Left ventricle myocardium inferior (tissue), 1 donor: ENCODE data around the gene UBL3. TPM values are rescaled to one million over a fixed set of nuclear protein-coding genes. Genes with fewer than 3 reads are reported as not detected.

Source experiments
- DNase-seq: peaks from one replicate; pipeline ENCODE4 v3.0.0-alpha.2; 2020
- H3K27ac ChIP-seq: fragments of 200-600 bp; replicated peaks from 2 replicates; pipeline ENCODE4 v1.8.0; 2021
- H3K27me3 ChIP-seq: fragments of 200-600 bp; 2 replicates; pipeline ENCODE4 v1.8.0; 2021; ENCODE audit warnings: low read depth
- H3K36me3 ChIP-seq: fragments of 200-600 bp; 2 replicates; pipeline ENCODE4 v1.8.0; 2021
- H3K4me1 ChIP-seq: fragments of 200-600 bp; 2 replicates; pipeline ENCODE4 v1.8.0; 2021
- H3K4me3 ChIP-seq: fragments of 200-600 bp; 2 replicates; pipeline ENCODE4 v1.8.0; 2021; ENCODE audit warnings: mild to moderate bottlenecking, moderate library complexity
- H3K9me3 ChIP-seq: fragments of 200-600 bp; replicated peaks from 2 replicates; pipeline ENCODE4 v1.8.0; 2021
- CTCF ChIP-seq: fragments of 200-600 bp; IDR thresholded peaks from 2 replicates; pipeline ENCODE4 v1.8.0; 2021; ENCODE audit warnings: antibody characterized with exemption, mild to moderate bottlenecking, borderline replicate concordance
- intact Hi-C: fragments of 100-400 bp; cut with micrococcal nuclease; formaldehyde crosslinking; loops from one replicate; pipeline ENCODE4 v1.11.0; 2022
- total RNA-seq: library from RNA; stranded (reverse); fragmentation: NEBNext Ultra II Directional; extraction: Animal tissue kit (Norgen Biotek cat#: 25700); gene quantifications from one replicate; pipeline ENCODE4 v1.2.1, GENCODE V29; 2021
- donor health status: DM: no; HTN: yes; CAD: no; lungs with severe emphysema.

The UBL3 gene
- total RNA-seq, 1 donor from 2014 or later, result 25.2 TPM

- H3K4me3 ChIP-seq, result no peak overlapping the region
- H3K9me3 ChIP-seq, result peaks cover 12% of the 10 kb centered on the region
- no peak for DNase-seq
- TF ChIP-seq CTCF, result no peak
- peaks cover 4% of the 10 kb centered on the region for H3K36me3 ChIP-seq
- H3K27ac ChIP-seq, result no peak overlapping the region
- no peaks in the 10 kb centered on the region for H3K27me3 ChIP-seq
- intact Hi-C loops, result no loop called here
- no peaks in the 10 kb centered on the region for H3K4me1 ChIP-seq
Observed at GRCh38 chr13:29761160-29761559, 89.3 kb downstream of the UBL3 start.

- H3K9me3 ChIP-seq, result peaks cover 12% of the 10 kb centered on the region
- H3K27ac ChIP-seq, result no peak overlapping the region
- no peaks in the 10 kb centered on the region for H3K36me3 ChIP-seq
- no peak for TF ChIP-seq CTCF
- H3K4me1 ChIP-seq, result no peaks in the 10 kb centered on the region
- intact Hi-C loops, result no loop called here
- no peaks in the 10 kb centered on the region for H3K27me3 ChIP-seq
- no peak for DNase-seq
- H3K4me3 ChIP-seq, result no peak overlapping the region
Observed at GRCh38 chr13:29760544-29760943, 89.9 kb downstream of the UBL3 start.

- Histone ChIP-seq H3K9me3 (peaks cover 12% of the 10 kb centered on the region), H3K4me1 (no peaks in the 10 kb centered on the region), H3K4me3 (no peak overlapping the region), H3K27me3 (no peaks in the 10 kb centered on the region), H3K27ac (no peak overlapping the region), H3K36me3 (no peaks in the 10 kb centered on the region)
- intact Hi-C loops, result no loop called here
- no peak for TF ChIP-seq CTCF
- no peak for DNase-seq
Observed at GRCh38 chr13:29758531-29759114, 91.8 kb downstream of the UBL3 start.

GRCh38 chr13:29756506-29756905 lies 93.9 kb downstream of the UBL3 start:
- no peaks in the 10 kb centered on the region for H3K27me3 ChIP-seq
- no peaks in the 10 kb centered on the region for H3K4me1 ChIP-seq
- H3K36me3 ChIP-seq, result no peaks in the 10 kb centered on the region
- DNase-seq, result no peak
- H3K4me3 ChIP-seq, result no peak overlapping the region
- intact Hi-C loops, result no loop called here
- H3K9me3 ChIP-seq, result peaks cover 12% of the 10 kb centered on the region
- H3K27ac ChIP-seq, result no peak overlapping the region
- TF ChIP-seq CTCF, result no peak

GRCh38 chr13:29754473-29754806 lies 96.0 kb downstream of the UBL3 start:
- H3K27ac ChIP-seq, result no peak overlapping the region
- H3K36me3 ChIP-seq, result no peaks in the 10 kb centered on the region
- DNase-seq, result no peak
- no peak for TF ChIP-seq CTCF
- no peaks in the 10 kb centered on the region for H3K27me3 ChIP-seq
- no peaks in the 10 kb centered on the region for H3K4me1 ChIP-seq
- no peak overlapping the region for H3K4me3 ChIP-seq
- intact Hi-C loops, result no loop called here
- no peaks in the 10 kb centered on the region for H3K9me3 ChIP-seq
